DOHH2 (cell line): ENCODE results near the gene CNTN4.

Experiments used
- EZH2phosphoT487 ChIP-seq: fragments of 200-600 bp; sonication (generic); IDR thresholded peaks from 2 replicates; pipeline ENCODE4 v1.6.1; 2017; ENCODE audit warnings: borderline replicate concordance, mild to moderate bottlenecking, antibody characterized with exemption, low read length, moderate library complexity, mixed read lengths
- TF ChIP-seq, protein P1 (sequence below): fragments of 200-600 bp; sonication (generic); IDR thresholded peaks from one replicate; pipeline ENCODE4 v1.5.1; 2014; ENCODE audit warnings: antibody characterized with exemption, mild to moderate bottlenecking, low read depth, low read length; ENCODE audit not compliant: poor library complexity, severe bottlenecking

DNA sequence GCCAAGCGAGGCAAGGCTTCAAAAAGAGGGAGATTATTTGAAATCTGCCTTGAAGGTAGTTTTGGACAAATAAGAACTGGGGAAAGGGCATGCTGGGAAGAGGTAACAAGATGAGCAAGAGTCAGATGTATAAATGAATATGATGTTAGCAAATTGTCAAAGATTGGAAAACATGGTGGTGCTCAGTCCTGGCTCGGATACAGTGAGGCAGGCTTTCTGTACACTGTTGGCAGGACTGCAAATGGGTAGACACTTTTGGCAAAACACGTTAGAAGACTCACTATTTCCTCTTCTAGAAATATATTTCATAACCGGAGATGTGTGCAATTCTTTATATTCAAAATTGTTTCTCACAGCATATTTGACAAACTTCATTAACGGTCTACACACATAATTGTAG lies 581.6 kb downstream of the CNTN4 start:
- TF ChIP-seq, protein P1, sequence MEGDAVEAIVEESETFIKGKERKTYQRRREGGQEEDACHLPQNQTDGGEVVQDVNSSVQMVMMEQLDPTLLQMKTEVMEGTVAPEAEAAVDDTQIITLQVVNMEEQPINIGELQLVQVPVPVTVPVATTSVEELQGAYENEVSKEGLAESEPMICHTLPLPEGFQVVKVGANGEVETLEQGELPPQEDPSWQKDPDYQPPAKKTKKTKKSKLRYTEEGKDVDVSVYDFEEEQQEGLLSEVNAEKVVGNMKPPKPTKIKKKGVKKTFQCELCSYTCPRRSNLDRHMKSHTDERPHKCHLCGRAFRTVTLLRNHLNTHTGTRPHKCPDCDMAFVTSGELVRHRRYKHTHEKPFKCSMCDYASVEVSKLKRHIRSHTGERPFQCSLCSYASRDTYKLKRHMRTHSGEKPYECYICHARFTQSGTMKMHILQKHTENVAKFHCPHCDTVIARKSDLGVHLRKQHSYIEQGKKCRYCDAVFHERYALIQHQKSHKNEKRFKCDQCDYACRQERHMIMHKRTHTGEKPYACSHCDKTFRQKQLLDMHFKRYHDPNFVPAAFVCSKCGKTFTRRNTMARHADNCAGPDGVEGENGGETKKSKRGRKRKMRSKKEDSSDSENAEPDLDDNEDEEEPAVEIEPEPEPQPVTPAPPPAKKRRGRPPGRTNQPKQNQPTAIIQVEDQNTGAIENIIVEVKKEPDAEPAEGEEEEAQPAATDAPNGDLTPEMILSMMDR = no peak
- no peak for TF ChIP-seq EZH2phosphoT487
